ENCODE measurements around the gene LTA4H. TPM values are rescaled to one million over a fixed set of nuclear protein-coding genes. Genes with fewer than 3 reads are reported as not detected.

The LTA4H gene
- total and polyA plus RNA-seq, 2 of the 4 experiments (the other 2 are of a cell fraction) = 41.0 to 43.3 TPM

DNA sequence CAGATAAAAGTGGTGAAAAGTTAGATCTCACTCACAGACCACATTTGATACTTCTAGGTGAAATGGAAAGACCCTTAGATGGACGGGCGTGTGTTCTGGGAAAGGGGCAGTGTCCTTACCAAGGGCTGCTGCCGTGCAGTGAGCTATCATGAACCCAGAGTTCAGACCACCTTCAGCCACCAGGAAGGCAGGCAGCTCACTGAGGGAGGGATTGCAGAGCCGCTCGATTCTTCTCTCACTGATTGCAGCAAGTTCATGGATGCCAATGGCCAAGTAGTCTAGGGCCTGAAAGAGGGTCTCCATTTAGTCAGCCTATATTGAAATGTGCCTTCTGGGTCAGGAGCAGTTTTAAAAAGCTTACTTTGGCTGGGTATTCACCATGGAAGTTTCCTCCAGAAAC is 55.0 kb downstream of the LTA4H start:
- no peak overlapping the region for H3K27ac ChIP-seq (ENCODE audit: insufficient read depth, low read length)
- no peaks in the 10 kb centered on the region for H3K9me3 ChIP-seq (ENCODE audit: control insufficient read depth, insufficient read depth, low read length)
- intact Hi-C loops (cut with micrococcal nuclease) = no loop called here
- H2BK15ac ChIP-seq (ENCODE audit: low read depth, low read length) = no peak overlapping the region
- H3K9me1 ChIP-seq (ENCODE audit: insufficient read depth, low read length) = no peaks in the 10 kb centered on the region
- ATAC-seq (ENCODE audit: low read depth) (no peak), DNase-seq (no peak)
- H4K8ac ChIP-seq (ENCODE audit: low read depth in 2 of 2, low read length in 2 of 2) = no peak overlapping the region
- in situ Hi-C loops (cut with MboI; ENCODE audit: low sequenced_read_pairs) = no loop called here
- H3K36me3 ChIP-seq (ENCODE audit: control insufficient read depth, insufficient read depth, low read length) = no peaks in the 10 kb centered on the region
- POLR2A ChIA-PET (ENCODE audit: unreplicated experiment) = no interaction called here
- H4K5ac ChIP-seq (ENCODE audit: low read depth, low read length) = no peak overlapping the region
- TF ChIP-seq CHD1 (IDR thresholded peaks at IDR 0.05; ENCODE audit: low read depth, low read length) = no peak
- H4K20me1 ChIP-seq (ENCODE audit: insufficient read depth, low read length) = no peaks in the 10 kb centered on the region
- H3K79me1 ChIP-seq (ENCODE audit: low read depth in 1 of 2, low read length in 2 of 2) = no peaks in the 10 kb centered on the region
- dilution Hi-C loops (cut with HindIII; ENCODE audit: low sequenced_read_pairs, unreplicated experiment) = no loop called here
- H3K23ac ChIP-seq (ENCODE audit: low read depth, low read length) = no peak overlapping the region
- no peak overlapping the region for H3K9ac ChIP-seq (ENCODE audit: low read depth, low read length)
- H2BK20ac ChIP-seq (ENCODE audit: low read depth, low read length) = no peak overlapping the region
- CTCF ChIA-PET = no interaction called here
- H3K56ac ChIP-seq (ENCODE audit: extremely low read depth, insufficient read depth, low read length) = no peak overlapping the region
- H3K4me1 ChIP-seq (ENCODE audit: control insufficient read depth, insufficient read depth, low read length) = no peaks in the 10 kb centered on the region
- H3K4me3 ChIP-seq (ENCODE audit: insufficient read depth, low read depth, low read length) = no peak overlapping the region
- no peak overlapping the region for H2AK9ac ChIP-seq (replicated peaks; ENCODE audit: low read depth, low read length, poor library complexity)
- peaks cover 5% of the 10 kb centered on the region for H3K27me3 ChIP-seq (ENCODE audit: control insufficient read depth, insufficient read depth, low read length)
- no CpG with 5 or more reads among the region's 5 CpGs for WGBS, 2 experiments (ENCODE audit: extremely low coverage in 2 of 2, insufficient read length in 1 of 2)
- H2AK5ac ChIP-seq (ENCODE audit: low read depth, low read length) = no peak overlapping the region
- H3K4me2 ChIP-seq (ENCODE audit: low read depth, low read length) = no peak overlapping the region
- H3K18ac ChIP-seq (ENCODE audit: low read depth, low read length) = no peak overlapping the region
- no peak overlapping the region for H2BK5ac ChIP-seq (ENCODE audit: low read depth, low read length, poor library complexity, severe bottlenecking)
- no TSS peak for BruUV-seq (replicated peaks)
- H3K14ac ChIP-seq (replicated peaks; ENCODE audit: low read depth, low read length) = no peak overlapping the region
- no peak overlapping the region for H3K4ac ChIP-seq (ENCODE audit: low read depth, low read length)
- H2BK120ac ChIP-seq (ENCODE audit: low read depth, low read length) = no peak overlapping the region
- H2AFZ ChIP-seq (replicated peaks; ENCODE audit: low read length, poor library complexity) = no peak overlapping the region
- H4K91ac ChIP-seq (ENCODE audit: insufficient read depth, low read depth, low read length) = no peak overlapping the region

Measured in IMR-90 (cell line).